Glomerular endothelial cell (primary cell): ENCODE data around the gene NEURL1. TPM values are rescaled to one million over a fixed set of nuclear protein-coding genes. Genes with fewer than 3 reads are reported as not detected.

Source experiments
- DNase-seq: peaks from one replicate; pipeline ENCODE4 v3.0.0-alpha.2; 2011; ENCODE audit warnings: low read depth, low spot score; ENCODE audit errors: extremely low read depth
- total RNA-seq: library from RNA; depleted of rRNA; stranded (reverse); fragments of >200 nt; gene quantifications from 2 replicates; pipeline ENCODE4 v1.2.3, GENCODE V29; 2015

The NEURL1 gene
- total RNA-seq, 1 donor from 2014 or later, result 0.47 TPM

GRCh38 chr10:103545366-103545765 is 51.9 kb downstream of the NEURL1 start:
- no peak for DNase-seq

GRCh38 chr10:103545771-103546281 is 52.3 kb downstream of the NEURL1 start:
- DNase-seq, result no peak

- no peak for DNase-seq
Measured at GRCh38 chr10:103546401-103546800, 52.9 kb downstream of the NEURL1 start.

GRCh38 chr10:103547391-103547946 is 54.0 kb downstream of the NEURL1 start:
- no peak for DNase-seq

GRCh38 chr10:103548006-103548405 is 54.5 kb downstream of the NEURL1 start:
- no peak for DNase-seq

GRCh38 chr10:103548581-103549348 is 55.3 kb downstream of the NEURL1 start:
- DNase-seq, result no peak

GRCh38 chr10:103549349-103549685 is 55.8 kb downstream of the NEURL1 start:
- DNase-seq, result no peak

GRCh38 chr10:103550229-103550628 is 56.7 kb downstream of the NEURL1 start:
- DNase-seq, result no peak

- no peak for DNase-seq
Measured at GRCh38 chr10:103551619-103552602, 58.4 kb downstream of the NEURL1 start.

GRCh38 chr10:103552856-103553742 is 59.6 kb downstream of the NEURL1 start:
- DNase-seq, result no peak

- no peak for DNase-seq
Measured at GRCh38 chr10:103553743-103554487, 60.4 kb downstream of the NEURL1 start.

GRCh38 chr10:103554488-103555324 is 61.2 kb downstream of the NEURL1 start:
- DNase-seq, result no peak

GRCh38 chr10:103555325-103555649 is 61.8 kb downstream of the NEURL1 start:
- DNase-seq, result no peak

GRCh38 chr10:103555712-103556111 is 62.2 kb downstream of the NEURL1 start:
- no peak for DNase-seq

GRCh38 chr10:103556383-103557007 is 63.0 kb downstream of the NEURL1 start:
- DNase-seq, result no peak

GRCh38 chr10:103557455-103557854 is 64.0 kb downstream of the NEURL1 start:
- DNase-seq, result no peak

GRCh38 chr10:103558911-103559310 is 65.4 kb downstream of the NEURL1 start:
- no peak for DNase-seq

GRCh38 chr10:103559776-103560175 is 66.3 kb downstream of the NEURL1 start:
- DNase-seq, result no peak
